ENCODE results near the gene ZFP2.

ZFP2 gene

GRCh38 chr5:178899289-178899688 lies 3.6 kb downstream of the ZFP2 start:
- H3K4me3 ChIP-seq (replicated peaks; ENCODE audit: low read depth, low read length), result no peak overlapping the region
- no peak for TF ChIP-seq CTCF (IDR thresholded peaks at IDR 0.05; ENCODE audit: low read depth, low read length, missing control alignments)
- DNase-seq (ENCODE audit: extremely low read depth, low read depth), result no peak

- no peak for DNase-seq (ENCODE audit: extremely low read depth, low read depth)
- TF ChIP-seq CTCF (IDR thresholded peaks at IDR 0.05; ENCODE audit: low read depth, low read length, missing control alignments), result no peak
These were observed 7.1 kb downstream of the ZFP2 start for GRCh38 chr5:178902849-178903248.

GRCh38 chr5:178931846-178932760 lies 36.4 kb downstream of the ZFP2 start:
- TF ChIP-seq CTCF (IDR thresholded peaks at IDR 0.05; ENCODE audit: low read depth, low read length, missing control alignments), result no peak
- no peak for DNase-seq (ENCODE audit: extremely low read depth, low read depth)
- H3K4me3 ChIP-seq (replicated peaks; ENCODE audit: low read depth, low read length), result no peak overlapping the region

More at GRCh38 chr5:178902849-178903248, 7.1 kb downstream of the ZFP2 start:
- H3K4me3 ChIP-seq (replicated peaks; ENCODE audit: low read depth, low read length), result no peak overlapping the region

GRCh38 chr5:178940569-178941360 lies 45.1 kb downstream of the ZFP2 start, which contains the start of gene ZNF454:
Gene ZNF454 (plus strand): TSS chr5:178941198. CDS start chr5:178942792, 1,594 bp downstream.
- peak within 1 kb of the TSS; percentile 48 for H3K4me3 ChIP-seq (replicated peaks; ENCODE audit: low read depth, low read length)
- DNase-seq (ENCODE audit: extremely low read depth, low read depth), result peak; percentile 63
- no peak for TF ChIP-seq CTCF (IDR thresholded peaks at IDR 0.05; ENCODE audit: low read depth, low read length, missing control alignments)

GRCh38 chr5:178941361-178941760 lies 45.6 kb downstream of the ZFP2 start:
- TF ChIP-seq CTCF (IDR thresholded peaks at IDR 0.05; ENCODE audit: low read depth, low read length, missing control alignments), result no peak
- no peak for DNase-seq (ENCODE audit: extremely low read depth, low read depth)
- H3K4me3 ChIP-seq (replicated peaks; ENCODE audit: low read depth, low read length), result peak overlapping the region; percentile 48

- no peak overlapping the region for H3K4me3 ChIP-seq (replicated peaks; ENCODE audit: low read depth, low read length)
- DNase-seq (ENCODE audit: extremely low read depth, low read depth), result no peak
- TF ChIP-seq CTCF (IDR thresholded peaks at IDR 0.05; ENCODE audit: low read depth, low read length, missing control alignments), result no peak
These were observed 69.8 kb downstream of the ZFP2 start for GRCh38 chr5:178965465-178966055.
